OCI-LY3 (cell line): ENCODE measurements around the gene ACE.

Experiments used
- EZH2phosphoT487 ChIP-seq: fragments of 200-600 bp; shearing (Covaris generic); IDR thresholded peaks from 2 replicates; pipeline ENCODE4 v1.6.1; 2018; ENCODE audit warnings: antibody characterized with exemption, mixed run types, low read depth
- TF ChIP-seq, protein P1 (sequence below): fragments of 200-600, 300-600 bp; sonication (generic); IDR thresholded peaks from 2 replicates; pipeline ENCODE4 v1.5.1; 2014; ENCODE audit warnings: antibody characterized with exemption, low read length, low read depth

DNA sequence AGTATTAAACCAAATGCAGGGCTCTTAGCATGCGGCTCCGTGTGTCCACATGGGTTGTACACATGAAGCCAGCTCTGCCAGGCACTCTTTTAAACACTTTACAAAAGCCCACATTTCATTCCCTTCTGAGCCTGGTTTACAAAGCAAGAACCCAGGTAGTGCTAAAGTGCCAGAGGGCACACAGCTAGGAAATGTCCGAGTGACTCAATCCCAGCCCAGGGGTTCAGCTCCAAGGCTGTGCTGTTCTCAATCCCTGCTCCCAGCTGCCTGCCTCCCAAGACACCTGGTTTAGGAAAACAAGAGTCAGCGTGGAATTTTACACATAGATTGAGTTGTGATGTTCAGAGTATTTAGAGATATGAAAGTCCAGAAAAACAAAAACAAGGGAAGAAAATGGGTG lies 60.1 kb downstream of the ACE start:
- TF ChIP-seq, protein P1, sequence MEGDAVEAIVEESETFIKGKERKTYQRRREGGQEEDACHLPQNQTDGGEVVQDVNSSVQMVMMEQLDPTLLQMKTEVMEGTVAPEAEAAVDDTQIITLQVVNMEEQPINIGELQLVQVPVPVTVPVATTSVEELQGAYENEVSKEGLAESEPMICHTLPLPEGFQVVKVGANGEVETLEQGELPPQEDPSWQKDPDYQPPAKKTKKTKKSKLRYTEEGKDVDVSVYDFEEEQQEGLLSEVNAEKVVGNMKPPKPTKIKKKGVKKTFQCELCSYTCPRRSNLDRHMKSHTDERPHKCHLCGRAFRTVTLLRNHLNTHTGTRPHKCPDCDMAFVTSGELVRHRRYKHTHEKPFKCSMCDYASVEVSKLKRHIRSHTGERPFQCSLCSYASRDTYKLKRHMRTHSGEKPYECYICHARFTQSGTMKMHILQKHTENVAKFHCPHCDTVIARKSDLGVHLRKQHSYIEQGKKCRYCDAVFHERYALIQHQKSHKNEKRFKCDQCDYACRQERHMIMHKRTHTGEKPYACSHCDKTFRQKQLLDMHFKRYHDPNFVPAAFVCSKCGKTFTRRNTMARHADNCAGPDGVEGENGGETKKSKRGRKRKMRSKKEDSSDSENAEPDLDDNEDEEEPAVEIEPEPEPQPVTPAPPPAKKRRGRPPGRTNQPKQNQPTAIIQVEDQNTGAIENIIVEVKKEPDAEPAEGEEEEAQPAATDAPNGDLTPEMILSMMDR, result no peak
- no peak for TF ChIP-seq EZH2phosphoT487
